Endodermal cell (in vitro differentiated cells): ENCODE measurements around the gene COL15A1. TPM values are rescaled to one million over a fixed set of nuclear protein-coding genes. Genes with fewer than 3 reads are reported as not detected.
A peak's percentile ranks its signal among the peaks of the same experiment; 100 is the strongest.

Source experiments
- DNase-seq: peaks from one replicate; pipeline ENCODE4 v3.0.0-alpha.2; 2017
- H3K27ac ChIP-seq: 2 replicates; pipeline ENCODE4 v1.5.1; 2013; ENCODE audit warnings: mild to moderate bottlenecking, low read depth, low read length, moderate library complexity
- H3K27me3 ChIP-seq: 2 replicates; pipeline ENCODE4 v1.6.1; 2013; ENCODE audit warnings: mild to moderate bottlenecking, low read length, moderate library complexity; ENCODE audit not compliant: insufficient read depth, control insufficient read depth, poor library complexity, severe bottlenecking
- H3K36me3 ChIP-seq: 2 replicates; pipeline ENCODE4 v1.7.0; 2013; ENCODE audit warnings: mild to moderate bottlenecking, low read length, moderate library complexity; ENCODE audit not compliant: control insufficient read depth, insufficient read depth
- H3K4me1 ChIP-seq: one replicate; pipeline ENCODE4 v1.7.0; 2013; ENCODE audit warnings: low read length; ENCODE audit not compliant: control insufficient read depth, insufficient read depth
- H3K4me3 ChIP-seq: 2 replicates; pipeline ENCODE4 v1.5.1; 2013; ENCODE audit warnings: mild to moderate bottlenecking, low read length, moderate library complexity
- H3K9ac ChIP-seq: 2 replicates; pipeline ENCODE4 v1.6.1; 2013; ENCODE audit warnings: mild to moderate bottlenecking, low read length, moderate library complexity; ENCODE audit not compliant: poor library complexity, severe bottlenecking; ENCODE audit errors: extremely low read depth
- H3K9me3 ChIP-seq: 2 replicates; pipeline ENCODE4 v1.6.1; 2013; ENCODE audit warnings: mild to moderate bottlenecking, low read length, moderate library complexity; ENCODE audit not compliant: control insufficient read depth
- H3K27ac Mint-ChIP-seq: 2 replicates; pipeline ENCODE4 v1.8.0; 2020; ENCODE audit warnings: mixed read lengths
- H3K27me3 Mint-ChIP-seq: 2 replicates; pipeline ENCODE4 v1.8.0; 2021; ENCODE audit warnings: mild to moderate bottlenecking, mixed read lengths; ENCODE audit not compliant: insufficient read depth
- H3K36me3 Mint-ChIP-seq: 2 replicates; pipeline ENCODE4 v1.8.0; 2020; ENCODE audit warnings: low read depth, mixed read lengths
- H3K4me1 Mint-ChIP-seq: 2 replicates; pipeline ENCODE4 v1.8.0; 2020; ENCODE audit warnings: mixed read lengths
- H3K4me3 Mint-ChIP-seq: 2 replicates; pipeline ENCODE4 v1.8.0; 2020; ENCODE audit warnings: mild to moderate bottlenecking, moderate library complexity, mixed read lengths
- H3K9me3 Mint-ChIP-seq: 2 replicates; pipeline ENCODE4 v1.8.0; 2020; ENCODE audit warnings: mild to moderate bottlenecking, mixed read lengths
- WGBS, 2 experiments: methylation state at CpG; one replicate each; pipeline versions ENCODE4 v1.1.5 to v1.1.7; 2013; ENCODE audit warnings: missing lambda C conversion rate in 2 of 2, mixed read lengths in 1 of 2; ENCODE audit not compliant: insufficient coverage in 1 of 2, insufficient read length in 1 of 2; 5-methylcytosine and 5-hydroxymethylcytosine counted together
- total RNA-seq, 2 donors: library from RNA; stranded (reverse); fragmentation: NEBNext Ultra II Directional in 1 of 2; extraction: Animal tissue kit (Norgen Biotek cat#: 25700) in 1 of 2; gene quantifications; 2 replicates in 1 of 2; 3 replicates in 1 of 2; pipeline ENCODE4 v1.2.1, GENCODE V29; 2021
- TF ChIP-seq, protein P1 (sequence below): fragments of 200-600 bp; sonication (generic); conservative IDR thresholded peaks from 2 replicates; pipeline ENCODE4 v1.5.0; 2021; ENCODE audit warnings: antibody characterized with exemption, mild to moderate bottlenecking

Gene COL15A1
- total RNA-seq, 2 donors from 2014 or later = 0.27 TPM; not detected in 1

DNA sequence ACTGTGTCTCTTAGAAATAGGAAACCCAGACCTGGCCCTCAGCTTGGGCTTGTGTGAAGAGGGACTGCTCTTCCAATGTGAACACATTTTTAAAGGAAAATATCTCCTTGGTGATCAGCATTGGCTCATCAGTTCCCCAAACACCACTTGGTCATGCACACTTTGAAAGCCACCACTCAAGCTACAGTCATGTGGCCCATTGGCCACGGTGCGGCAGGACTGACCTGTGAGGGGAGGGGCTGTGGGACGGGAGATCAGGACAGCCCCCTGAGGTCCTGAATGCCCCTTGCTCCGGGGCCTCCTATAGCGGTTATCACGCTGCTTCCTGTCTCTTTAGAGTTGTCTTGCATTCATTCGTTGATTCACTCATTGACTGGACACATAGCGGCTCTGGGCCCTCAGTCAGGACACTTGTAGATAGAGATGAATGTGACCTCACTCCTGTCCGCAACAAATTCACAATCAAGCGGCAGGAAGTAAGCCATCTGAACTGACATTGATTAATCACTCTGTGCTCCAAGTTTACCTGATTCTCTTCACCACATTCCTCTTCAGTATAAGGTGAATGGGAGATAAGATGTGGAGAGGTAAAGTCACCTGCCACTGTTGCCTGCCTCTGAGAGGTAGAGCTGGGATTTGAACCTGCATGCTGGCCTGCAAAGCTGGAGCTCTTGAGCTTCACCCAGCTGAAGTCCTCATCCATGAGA, 73.1 kb downstream of the COL15A1 start:
- H3K27me3 Mint-ChIP-seq = peaks cover 12% of the 10 kb centered on the region
- H3K36me3 ChIP-seq = no peaks in the 10 kb centered on the region
- no peak overlapping the region for H3K9ac ChIP-seq
- H3K27ac Mint-ChIP-seq = no peak overlapping the region
- WGBS, 2 experiments = 94 to 95% methylated on average over 7 to 10 of the region's 10 CpGs
- H3K27ac ChIP-seq = no peak overlapping the region
- H3K4me1 Mint-ChIP-seq = peaks cover 2% of the 10 kb centered on the region
- H3K4me3 ChIP-seq = no peak overlapping the region
- DNase-seq = no peak
- TF ChIP-seq, protein P1, sequence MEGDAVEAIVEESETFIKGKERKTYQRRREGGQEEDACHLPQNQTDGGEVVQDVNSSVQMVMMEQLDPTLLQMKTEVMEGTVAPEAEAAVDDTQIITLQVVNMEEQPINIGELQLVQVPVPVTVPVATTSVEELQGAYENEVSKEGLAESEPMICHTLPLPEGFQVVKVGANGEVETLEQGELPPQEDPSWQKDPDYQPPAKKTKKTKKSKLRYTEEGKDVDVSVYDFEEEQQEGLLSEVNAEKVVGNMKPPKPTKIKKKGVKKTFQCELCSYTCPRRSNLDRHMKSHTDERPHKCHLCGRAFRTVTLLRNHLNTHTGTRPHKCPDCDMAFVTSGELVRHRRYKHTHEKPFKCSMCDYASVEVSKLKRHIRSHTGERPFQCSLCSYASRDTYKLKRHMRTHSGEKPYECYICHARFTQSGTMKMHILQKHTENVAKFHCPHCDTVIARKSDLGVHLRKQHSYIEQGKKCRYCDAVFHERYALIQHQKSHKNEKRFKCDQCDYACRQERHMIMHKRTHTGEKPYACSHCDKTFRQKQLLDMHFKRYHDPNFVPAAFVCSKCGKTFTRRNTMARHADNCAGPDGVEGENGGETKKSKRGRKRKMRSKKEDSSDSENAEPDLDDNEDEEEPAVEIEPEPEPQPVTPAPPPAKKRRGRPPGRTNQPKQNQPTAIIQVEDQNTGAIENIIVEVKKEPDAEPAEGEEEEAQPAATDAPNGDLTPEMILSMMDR = no peak
- H3K36me3 Mint-ChIP-seq = no peaks in the 10 kb centered on the region
- no peaks in the 10 kb centered on the region for H3K27me3 ChIP-seq
- H3K9me3 Mint-ChIP-seq = peaks cover 21% of the 10 kb centered on the region
- peaks cover 27% of the 10 kb centered on the region for H3K9me3 ChIP-seq
- H3K4me3 Mint-ChIP-seq = no peak overlapping the region
- H3K4me1 ChIP-seq = no peaks in the 10 kb centered on the region

DNA sequence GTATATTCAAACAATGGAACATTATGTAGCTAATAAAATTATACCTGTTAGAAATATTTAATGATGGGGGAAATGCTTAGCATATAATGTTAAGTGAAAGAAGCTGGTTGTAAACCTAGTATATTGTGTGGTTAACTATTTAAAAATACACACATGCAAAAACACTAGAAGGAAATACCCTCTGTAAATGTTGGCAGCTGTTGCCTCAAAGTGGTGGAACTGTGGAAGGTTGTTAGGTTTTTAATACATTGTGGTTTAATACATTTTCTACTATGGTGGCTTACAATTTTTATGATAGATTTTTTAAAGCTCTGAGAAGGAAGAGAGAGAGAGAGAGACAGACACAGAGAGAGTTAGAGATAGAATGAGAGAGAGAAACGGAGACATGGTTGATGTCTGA, 74.9 kb downstream of the COL15A1 start:
- Histone ChIP-seq H3K4me3 (no peak overlapping the region), H3K36me3 (no peaks in the 10 kb centered on the region), H3K9me3 (peaks cover 8% of the 10 kb centered on the region), H3K4me1 (no peaks in the 10 kb centered on the region), H3K27ac (no peak overlapping the region), H3K27me3 (no peaks in the 10 kb centered on the region), H3K9ac (no peak overlapping the region)
- Mint-ChIP-seq H3K27ac (no peak overlapping the region), H3K4me1 (peaks cover 2% of the 10 kb centered on the region), H3K27me3 (peaks cover 16% of the 10 kb centered on the region), H3K4me3 (no peak overlapping the region), H3K36me3 (no peaks in the 10 kb centered on the region), H3K9me3 (peaks cover 6% of the 10 kb centered on the region)
- TF ChIP-seq, protein P1 = no peak
- 91 to 92% methylated on average over 1 of the region's 1 CpG for WGBS, 2 experiments
- no peak for DNase-seq

DNA sequence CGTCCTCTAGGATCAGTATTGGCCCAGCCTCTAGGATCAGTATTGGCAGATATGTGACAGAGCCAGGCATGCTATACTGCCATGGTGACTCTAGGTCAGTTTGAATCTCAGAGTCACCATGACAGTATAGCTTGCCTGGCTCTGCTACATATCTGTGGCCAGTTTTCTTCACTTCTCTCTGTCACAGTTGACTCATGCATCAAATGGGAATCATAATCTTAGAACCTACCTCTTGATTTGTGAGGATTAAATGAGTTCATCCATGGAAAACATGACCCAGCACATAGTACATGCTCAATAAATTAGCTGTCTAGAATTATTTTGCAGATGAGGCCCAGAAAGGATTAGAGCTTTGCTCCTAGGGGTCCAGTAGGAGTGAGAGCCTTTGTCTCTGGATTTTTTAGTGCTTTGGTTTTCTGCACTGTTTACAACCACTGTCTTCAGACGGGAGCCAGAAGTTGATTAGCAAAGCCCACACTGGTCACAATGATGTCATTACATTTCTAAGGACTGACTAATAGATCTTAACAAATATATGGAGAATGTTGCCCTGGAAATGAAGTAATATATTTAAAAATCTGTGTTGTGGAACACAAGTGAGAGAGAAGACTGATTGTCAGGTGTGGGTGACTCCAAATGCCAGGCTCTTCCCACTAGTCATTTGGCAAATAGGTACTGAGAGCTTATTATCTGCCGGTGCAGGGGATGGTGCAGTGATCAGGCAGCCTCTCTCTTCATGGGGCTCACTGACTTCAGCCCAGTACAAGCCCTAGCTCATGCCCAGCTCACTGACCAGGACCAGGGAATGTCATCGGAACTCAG, 76.0 kb downstream of the COL15A1 start:
- Histone ChIP-seq H3K4me1 (no peaks in the 10 kb centered on the region), H3K36me3 (no peaks in the 10 kb centered on the region), H3K27me3 (no peaks in the 10 kb centered on the region), H3K9me3 (no peaks in the 10 kb centered on the region), H3K9ac (no peak overlapping the region), H3K27ac (no peak overlapping the region), H3K4me3 (no peak overlapping the region)
- WGBS, 2 experiments = 91 to 96% methylated on average over 3 to 4 of the region's 4 CpGs
- H3K4me3 Mint-ChIP-seq = no peak overlapping the region
- peaks cover 17% of the 10 kb centered on the region for H3K27me3 Mint-ChIP-seq
- H3K9me3 Mint-ChIP-seq = no peaks in the 10 kb centered on the region
- TF ChIP-seq, protein P1 = no peak
- DNase-seq = peak; percentile 17
- peaks cover 2% of the 10 kb centered on the region for H3K4me1 Mint-ChIP-seq
- no peak overlapping the region for H3K27ac Mint-ChIP-seq
- no peaks in the 10 kb centered on the region for H3K36me3 Mint-ChIP-seq
